Lung (tissue), 12 donors: Measurements from ENCODE around the gene HYAL3. TPM values are rescaled to one million over a fixed set of nuclear protein-coding genes. Genes with fewer than 3 reads are reported as not detected.
"Not testable (repeated sequence)": the region's sequence is repeated elsewhere in the genome, so short reads cannot be mapped to it uniquely, and the experiment has no call there.

ENCODE experiments used
- ATAC-seq: fragments of 200-7000 bp; cut with Tn5 transposase; one replicate; pipeline ENCODE4 v1.9.1; 2020; ENCODE audit warnings: moderate number of reproducible peaks; ENCODE audit not compliant: insufficient read depth, low FRiP score
- DNase-seq, 3 donors: peaks; one replicate each; pipeline ENCODE4 v3.0.0-alpha.2; 2013 to 2017
- H3K27ac ChIP-seq, 2 donors: one replicate each; pipeline ENCODE4 v1.5.1; 2013; ENCODE audit warnings: mild to moderate bottlenecking in 2 of 2, moderate library complexity in 2 of 2, control low read depth in 1 of 2, inconsistent platforms in 1 of 2, low read depth in 1 of 2, low read length in 1 of 2
- H3K27me3 ChIP-seq, 3 donors: one replicate each; pipeline ENCODE4 v1.5.1; 2013; ENCODE audit warnings: low read length in 2 of 3; ENCODE audit not compliant: control insufficient read depth in 3 of 3, insufficient read depth in 3 of 3
- H3K36me3 ChIP-seq, 4 donors: one replicate each; pipeline ENCODE4 v1.5.1; 2013; ENCODE audit warnings: low read length in 4 of 4, mild to moderate bottlenecking in 1 of 4, moderate library complexity in 1 of 4; ENCODE audit not compliant: control insufficient read depth in 4 of 4, insufficient read depth in 4 of 4
- H3K4me1 ChIP-seq, 5 donors: one replicate each; pipeline ENCODE4 v1.5.1; 2013; ENCODE audit warnings: low read length in 5 of 5, mild to moderate bottlenecking in 2 of 5, moderate library complexity in 1 of 5; ENCODE audit not compliant: control insufficient read depth in 5 of 5, insufficient read depth in 5 of 5
- H3K4me3 ChIP-seq: one replicate; pipeline ENCODE4 v1.5.1; 2013; ENCODE audit warnings: mild to moderate bottlenecking, control low read depth, moderate library complexity
- H3K9ac ChIP-seq, 2 donors: one replicate each; pipeline ENCODE4 v1.5.1; 2013; ENCODE audit warnings: low read length in 2 of 2, control low read depth in 1 of 2; ENCODE audit not compliant: insufficient read depth in 1 of 2
- H3K9me3 ChIP-seq, 4 donors: one replicate each; pipeline ENCODE4 v1.5.1; 2013; ENCODE audit warnings: low read length in 3 of 4, mild to moderate bottlenecking in 1 of 4, moderate library complexity in 1 of 4; ENCODE audit not compliant: control insufficient read depth in 4 of 4, insufficient read depth in 3 of 4
- WGBS, 2 donors: extraction: QIAGEN DNeasy Blood & Tissue Kit; methylation state at CpG; one replicate each; pipeline ENCODE4 v1.1.7; 2013; 5-methylcytosine and 5-hydroxymethylcytosine counted together
- polyA plus RNA-seq, 2 donors: library from polyadenylated mRNA; stranded (reverse); fragments of 200-250 nt; gene quantifications; one replicate each; pipeline ENCODE4 v1.2.1, GENCODE V29; 2013
- total RNA-seq, 2 donors: library from RNA; depleted of rRNA in 1 of 2; stranded (reverse); fragments of >200 nt in 1 of 2; gene quantifications; one replicate each; pipeline ENCODE4 v1.2.1, GENCODE V29; 2014 to 2021
- TF ChIP-seq, protein P1 (sequence below): IDR thresholded peaks from 2 replicates; pipeline ENCODE4 v1.5.1; 2012; ENCODE audit warnings: mild to moderate bottlenecking; ENCODE audit errors: control extremely low read depth, extremely low read depth
- donor health status: control.
- donor health status: control.
- donor health status: Bipolar disorder and iron deficiency.
- donor health status: healthy.
- donor health status: DM: yes; HTN: yes; CAD: no.

HYAL3 gene
- total and polyA plus RNA-seq, 4 donors: 1.4 to 4.9 (median 3.3) TPM

DNA sequence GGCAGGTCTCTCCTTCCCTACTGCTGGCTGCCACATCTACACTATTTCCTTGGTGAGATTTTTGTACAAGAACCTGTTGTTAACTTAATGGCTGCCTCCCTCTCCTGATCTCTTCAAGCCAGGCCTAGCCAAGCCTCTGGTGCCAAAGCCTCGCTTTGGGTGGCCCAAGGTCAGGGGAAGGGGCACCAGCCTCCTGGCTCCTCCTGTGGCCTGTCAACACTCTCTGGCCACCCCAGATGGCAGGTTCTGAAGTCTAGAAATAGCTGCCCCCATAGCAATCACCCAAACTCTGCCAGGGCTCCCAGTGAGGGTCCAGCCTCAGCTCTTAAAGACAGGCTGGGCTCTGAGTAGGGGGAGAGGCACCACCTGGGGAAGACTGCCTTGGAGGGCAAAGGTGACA, 11.9 kb downstream of the HYAL3 start:
- TF ChIP-seq, protein P1, sequence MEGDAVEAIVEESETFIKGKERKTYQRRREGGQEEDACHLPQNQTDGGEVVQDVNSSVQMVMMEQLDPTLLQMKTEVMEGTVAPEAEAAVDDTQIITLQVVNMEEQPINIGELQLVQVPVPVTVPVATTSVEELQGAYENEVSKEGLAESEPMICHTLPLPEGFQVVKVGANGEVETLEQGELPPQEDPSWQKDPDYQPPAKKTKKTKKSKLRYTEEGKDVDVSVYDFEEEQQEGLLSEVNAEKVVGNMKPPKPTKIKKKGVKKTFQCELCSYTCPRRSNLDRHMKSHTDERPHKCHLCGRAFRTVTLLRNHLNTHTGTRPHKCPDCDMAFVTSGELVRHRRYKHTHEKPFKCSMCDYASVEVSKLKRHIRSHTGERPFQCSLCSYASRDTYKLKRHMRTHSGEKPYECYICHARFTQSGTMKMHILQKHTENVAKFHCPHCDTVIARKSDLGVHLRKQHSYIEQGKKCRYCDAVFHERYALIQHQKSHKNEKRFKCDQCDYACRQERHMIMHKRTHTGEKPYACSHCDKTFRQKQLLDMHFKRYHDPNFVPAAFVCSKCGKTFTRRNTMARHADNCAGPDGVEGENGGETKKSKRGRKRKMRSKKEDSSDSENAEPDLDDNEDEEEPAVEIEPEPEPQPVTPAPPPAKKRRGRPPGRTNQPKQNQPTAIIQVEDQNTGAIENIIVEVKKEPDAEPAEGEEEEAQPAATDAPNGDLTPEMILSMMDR: no peak
- H3K4me1 ChIP-seq: peaks cover 0 to 9% (median 3%) of the 10 kb centered on the region in 5 donors
- no peak overlapping the region for H3K9ac ChIP-seq

DNA sequence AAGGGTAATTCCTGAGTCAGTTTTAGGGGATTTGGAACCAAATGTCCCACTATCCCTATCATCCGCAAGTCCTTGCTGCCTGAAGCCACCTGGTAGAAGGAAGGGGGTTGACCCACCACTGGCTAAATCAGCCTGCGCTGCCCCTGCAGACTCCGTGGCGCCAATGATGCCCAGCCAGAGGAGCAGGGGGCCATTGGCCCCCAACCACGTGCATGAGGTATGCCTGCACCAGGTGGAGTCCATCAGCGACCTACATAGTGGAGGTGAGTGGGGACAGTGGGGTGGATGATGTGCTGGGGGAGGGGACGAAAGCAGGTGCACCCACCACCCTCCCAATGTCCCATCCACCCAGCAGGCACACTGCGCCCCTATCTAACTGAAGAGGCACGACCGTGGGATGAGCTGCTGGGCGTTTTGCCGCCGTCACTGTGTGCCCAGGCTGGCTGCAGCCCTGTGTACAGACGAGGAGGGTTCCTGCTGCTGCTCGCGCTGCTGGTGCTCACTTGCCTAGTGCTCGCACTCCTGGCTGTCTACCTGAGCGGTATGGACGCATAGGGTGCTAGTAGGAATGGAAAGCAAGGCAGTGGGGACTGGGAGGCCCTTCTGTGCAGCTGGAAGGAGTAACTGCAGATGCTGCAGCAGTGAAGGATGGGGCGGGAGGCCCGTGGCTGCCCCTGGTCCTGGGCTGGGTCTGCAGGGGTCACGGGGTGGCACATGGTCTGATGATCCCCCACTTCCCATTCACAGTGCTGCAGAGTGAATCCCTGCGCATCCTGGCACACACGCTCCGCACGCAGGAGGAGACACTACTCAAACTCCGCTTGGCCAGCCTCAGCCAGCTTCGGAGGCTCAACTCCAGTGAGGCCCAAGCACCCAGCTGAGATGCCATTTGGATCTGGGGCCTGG, 12.6 kb downstream of the HYAL3 start:
- Histone ChIP-seq H3K9me3 (no peaks in the 10 kb centered on the region), H3K4me3 (no peak overlapping the region), H3K9ac (no peak overlapping the region), H3K27me3 (no peaks in the 10 kb centered on the region), H3K4me1 (peaks cover 0 to 8% (median 3%) of the 10 kb centered on the region in 5 donors), H3K36me3 (peaks cover 3 to 43% (median 12%) of the 10 kb centered on the region in 4 donors), H3K27ac (no peak overlapping the region)
- TF ChIP-seq, protein P1: no peak
- no peak for ATAC-seq
- 90 to 92% methylated on average over 27 to 28 of the region's 28 CpGs for WGBS, 2 donors
- no peak for DNase-seq

More for the DNA sequence above, 11.9 kb downstream of the HYAL3 start:
- Histone ChIP-seq H3K27me3 (no peaks in the 10 kb centered on the region), H3K4me3 (no peak overlapping the region), H3K9me3 (no peaks in the 10 kb centered on the region), H3K36me3 (peaks cover 3 to 43% (median 12%) of the 10 kb centered on the region in 4 donors), H3K27ac (no peak overlapping the region)
- WGBS, 2 donors: 56 to 100% methylated on average over 1 of the region's 1 CpG
- DNase-seq: no peak
- ATAC-seq: no peak

DNA sequence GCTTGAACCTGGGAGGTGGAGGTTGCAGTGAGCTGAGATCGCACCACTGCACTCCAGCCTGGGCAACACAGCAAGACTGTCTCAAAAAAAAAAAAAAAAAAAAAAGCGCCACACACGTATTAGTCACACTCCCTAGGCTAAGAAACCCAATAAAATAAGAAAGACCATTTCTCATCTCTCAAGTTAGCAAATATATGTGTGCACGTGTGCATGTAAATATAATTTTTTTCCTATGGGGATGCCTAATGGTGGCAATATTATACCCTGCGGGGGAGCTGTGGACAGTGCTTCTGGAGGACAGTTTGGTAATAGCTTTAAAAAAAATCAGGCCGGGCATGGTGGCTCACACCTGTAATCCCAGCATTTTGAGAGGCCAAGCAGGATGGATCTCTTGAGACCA, 15.1 kb downstream of the HYAL3 start:
- WGBS, 2 donors: 92 to 93% methylated on average over 6 of the region's 6 CpGs
- ATAC-seq: not testable (repeated sequence)

DNA sequence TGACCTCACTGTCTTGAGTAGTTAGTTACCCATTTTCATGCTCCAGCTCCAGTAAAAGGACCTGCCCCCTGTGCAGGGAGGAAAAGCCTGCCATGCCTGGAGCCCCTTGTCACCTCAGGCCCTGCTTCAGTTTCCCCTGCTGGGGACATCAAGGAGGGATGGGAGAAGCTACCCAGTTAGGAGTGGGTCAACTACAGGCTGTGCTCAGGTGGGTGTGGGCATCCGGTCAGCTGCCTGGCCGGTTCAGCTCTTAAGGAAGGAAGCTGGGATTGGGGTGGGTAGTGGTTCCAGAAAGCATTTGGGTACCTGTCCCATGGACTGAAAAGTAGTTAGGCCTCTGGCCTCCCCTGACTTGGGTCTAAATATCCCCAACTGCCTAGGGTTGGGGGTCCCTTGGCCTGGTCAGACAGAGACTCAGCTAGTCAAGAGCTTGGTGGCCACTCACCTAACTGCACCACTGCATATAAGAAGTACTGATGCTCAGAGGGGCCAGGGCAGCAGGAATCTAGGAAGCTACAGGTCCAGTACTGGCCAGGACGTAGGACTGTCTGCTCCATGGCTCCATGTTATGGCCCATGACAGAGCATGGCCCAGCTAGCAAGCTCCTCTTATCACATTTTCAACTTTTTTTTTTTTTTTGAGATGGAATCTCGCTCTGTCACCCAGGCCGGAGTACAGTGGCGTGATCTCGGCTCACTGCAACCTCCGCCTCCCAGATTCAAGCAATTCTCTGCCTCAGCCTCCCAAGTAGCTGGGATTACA, 19.8 kb downstream of the HYAL3 start:
- Histone ChIP-seq H3K9ac (no peak overlapping the region), H3K4me1 (peaks cover 0 to 6% (median 0%) of the 10 kb centered on the region in 5 donors), H3K27me3 (peaks cover 0 to 27% (median 12%) of the 10 kb centered on the region in 3 donors), H3K27ac (peak overlapping the region in 1 of 2 donors; percentile 75), H3K36me3 (peaks cover 0 to 2% (median 0%) of the 10 kb centered on the region in 4 donors), H3K4me3 (no peak overlapping the region), H3K9me3 (no peaks in the 10 kb centered on the region)
- no peak for DNase-seq
- ATAC-seq: no peak
- WGBS, 2 donors: 87 to 92% methylated on average over 8 of the region's 8 CpGs
- TF ChIP-seq, protein P1: no peak

More for the DNA sequence above, 15.1 kb downstream of the HYAL3 start:
- not testable (repeated sequence) for H3K4me1 ChIP-seq, H3K27ac ChIP-seq, H3K27me3 ChIP-seq, DNase-seq, H3K9me3 ChIP-seq, H3K4me3 ChIP-seq, H3K9ac ChIP-seq
- peaks cover 0 to 27% (median 7%) of the 10 kb centered on the region in 4 donors for H3K36me3 ChIP-seq
